ENCODE results near the gene SLC17A9.
A peak's percentile ranks its signal among the peaks of the same experiment; 100 is the strongest.

Gene SLC17A9

GRCh38 chr20:62998449-62998848 lies 45.9 kb downstream of the SLC17A9 start:
- H3K4me1 ChIP-seq (ENCODE audit: insufficient read depth, insufficient read length) = peaks cover 24% of the 10 kb centered on the region
- H3K4me3 ChIP-seq (ENCODE audit: insufficient read length, low read depth) = no peak overlapping the region
- no peaks in the 10 kb centered on the region for H3K36me3 ChIP-seq (ENCODE audit: insufficient read depth, insufficient read length, low read length)
- H3K9me3 ChIP-seq (ENCODE audit: insufficient read depth, low read length) = peaks cover 9% of the 10 kb centered on the region; the same call in 1 of the 2 replicates
- DNase-seq (ENCODE audit: low read depth, low spot score) = no peak
- H3K9ac ChIP-seq (ENCODE audit: insufficient read length, low read depth) = no peak overlapping the region
- TF ChIP-seq SUZ12 (IDR thresholded peaks at IDR 0.05; ENCODE audit: extremely low read depth, insufficient read depth, insufficient read length) (no peak), ZNF274 (IDR thresholded peaks at IDR 0.05; ENCODE audit: low read depth, low read length) (no peak)
- H3K27me3 ChIP-seq (ENCODE audit: insufficient read depth, insufficient read length) = peaks cover 18% of the 10 kb centered on the region

- Histone ChIP-seq H3K4me3 (ENCODE audit: insufficient read length, low read depth) (no peak overlapping the region), H3K27me3 (ENCODE audit: insufficient read depth, insufficient read length) (peaks cover 30% of the 10 kb centered on the region), H3K36me3 (ENCODE audit: insufficient read depth, insufficient read length, low read length) (no peaks in the 10 kb centered on the region), H3K9ac (ENCODE audit: insufficient read length, low read depth) (no peak overlapping the region), H3K4me1 (ENCODE audit: insufficient read depth, insufficient read length) (peaks cover 28% of the 10 kb centered on the region), H3K9me3 (ENCODE audit: insufficient read depth, low read length) (peaks cover 9% of the 10 kb centered on the region; the same call in 1 of the 2 replicates)
- no peak for DNase-seq (ENCODE audit: low read depth, low spot score)
- TF ChIP-seq SUZ12 (IDR thresholded peaks at IDR 0.05; ENCODE audit: extremely low read depth, insufficient read depth, insufficient read length) = no peak
- no peak for TF ChIP-seq YY1 (IDR thresholded peaks at IDR 0.05; ENCODE audit: insufficient read depth, insufficient read length)
- no peak for TF ChIP-seq ZNF274 (IDR thresholded peaks at IDR 0.05; ENCODE audit: low read depth, low read length)
These were observed 47.1 kb downstream of the SLC17A9 start for GRCh38 chr20:62999580-62999979.

- Histone ChIP-seq H3K36me3 (ENCODE audit: insufficient read depth, insufficient read length, low read length) (no peaks in the 10 kb centered on the region), H3K27me3 (ENCODE audit: insufficient read depth, insufficient read length) (peaks cover 34% of the 10 kb centered on the region)
- no peak for DNase-seq (ENCODE audit: low read depth, low spot score)
These were observed 47.5 kb downstream of the SLC17A9 start for GRCh38 chr20:63000036-63000435.

GRCh38 chr20:63000958-63001357 lies 48.4 kb downstream of the SLC17A9 start:
- no peaks in the 10 kb centered on the region for H3K36me3 ChIP-seq (ENCODE audit: insufficient read depth, insufficient read length, low read length)
- H3K9ac ChIP-seq (ENCODE audit: insufficient read length, low read depth) = no peak overlapping the region
- TF ChIP-seq YY1 (IDR thresholded peaks at IDR 0.05; ENCODE audit: insufficient read depth, insufficient read length) (no peak), SUZ12 (IDR thresholded peaks at IDR 0.05; ENCODE audit: extremely low read depth, insufficient read depth, insufficient read length) (no peak), ZNF274 (IDR thresholded peaks at IDR 0.05; ENCODE audit: low read depth, low read length) (no peak)
- peaks cover 24% of the 10 kb centered on the region for H3K4me1 ChIP-seq (ENCODE audit: insufficient read depth, insufficient read length)
- peaks cover 9% of the 10 kb centered on the region; the same call in 1 of the 2 replicates for H3K9me3 ChIP-seq (ENCODE audit: insufficient read depth, low read length)
- H3K27me3 ChIP-seq (ENCODE audit: insufficient read depth, insufficient read length) = peaks cover 44% of the 10 kb centered on the region
- DNase-seq (ENCODE audit: low read depth, low spot score) = no peak
- no peak overlapping the region for H3K4me3 ChIP-seq (ENCODE audit: insufficient read length, low read depth)

More at GRCh38 chr20:63000036-63000435, 47.5 kb downstream of the SLC17A9 start:
- Histone ChIP-seq H3K9me3 (ENCODE audit: insufficient read depth, low read length) (peaks cover 9% of the 10 kb centered on the region; the same call in 1 of the 2 replicates), H3K4me1 (ENCODE audit: insufficient read depth, insufficient read length) (peaks cover 23% of the 10 kb centered on the region), H3K4me3 (ENCODE audit: insufficient read length, low read depth) (no peak overlapping the region), H3K9ac (ENCODE audit: insufficient read length, low read depth) (no peak overlapping the region)
- TF ChIP-seq ZNF274 (IDR thresholded peaks at IDR 0.05; ENCODE audit: low read depth, low read length) (no peak), YY1 (IDR thresholded peaks at IDR 0.05; ENCODE audit: insufficient read depth, insufficient read length) (no peak)

- H3K9ac ChIP-seq (ENCODE audit: insufficient read length, low read depth) = no peak overlapping the region
- peaks cover 9% of the 10 kb centered on the region; the same call in 1 of the 2 replicates for H3K9me3 ChIP-seq (ENCODE audit: insufficient read depth, low read length)
- no peak overlapping the region for H3K4me3 ChIP-seq (ENCODE audit: insufficient read length, low read depth)
- H3K36me3 ChIP-seq (ENCODE audit: insufficient read depth, insufficient read length, low read length) = no peaks in the 10 kb centered on the region
- H3K27me3 ChIP-seq (ENCODE audit: insufficient read depth, insufficient read length) = peaks cover 59% of the 10 kb centered on the region
- TF ChIP-seq YY1 (IDR thresholded peaks at IDR 0.05; ENCODE audit: insufficient read depth, insufficient read length) (no peak), ZNF274 (IDR thresholded peaks at IDR 0.05; ENCODE audit: low read depth, low read length) (no peak), SUZ12 (IDR thresholded peaks at IDR 0.05; ENCODE audit: extremely low read depth, insufficient read depth, insufficient read length) (no peak)
- DNase-seq (ENCODE audit: low read depth, low spot score) = no peak
- peaks cover 17% of the 10 kb centered on the region for H3K4me1 ChIP-seq (ENCODE audit: insufficient read depth, insufficient read length)
These were observed 50.0 kb downstream of the SLC17A9 start for GRCh38 chr20:63002511-63002910.

GRCh38 chr20:63003546-63003945 lies 51.0 kb downstream of the SLC17A9 start:
- TF ChIP-seq YY1 (IDR thresholded peaks at IDR 0.05; ENCODE audit: insufficient read depth, insufficient read length) = no peak
- no peak for TF ChIP-seq SUZ12 (IDR thresholded peaks at IDR 0.05; ENCODE audit: extremely low read depth, insufficient read depth, insufficient read length)
- TF ChIP-seq ZNF274 (IDR thresholded peaks at IDR 0.05; ENCODE audit: low read depth, low read length) = no peak
- H3K4me1 ChIP-seq (ENCODE audit: insufficient read depth, insufficient read length) = peaks cover 21% of the 10 kb centered on the region
- peaks cover 9% of the 10 kb centered on the region; the same call in 1 of the 2 replicates for H3K9me3 ChIP-seq (ENCODE audit: insufficient read depth, low read length)
- no peak overlapping the region for H3K9ac ChIP-seq (ENCODE audit: insufficient read length, low read depth)
- no peak overlapping the region for H3K4me3 ChIP-seq (ENCODE audit: insufficient read length, low read depth)
- H3K36me3 ChIP-seq (ENCODE audit: insufficient read depth, insufficient read length, low read length) = no peaks in the 10 kb centered on the region
- no peak for DNase-seq (ENCODE audit: low read depth, low spot score)
- peaks cover 61% of the 10 kb centered on the region for H3K27me3 ChIP-seq (ENCODE audit: insufficient read depth, insufficient read length)

GRCh38 chr20:63004607-63005364 lies 52.3 kb downstream of the SLC17A9 start:
- TF ChIP-seq SUZ12 (IDR thresholded peaks at IDR 0.05; ENCODE audit: extremely low read depth, insufficient read depth, insufficient read length) = no peak
- no peak for TF ChIP-seq YY1 (IDR thresholded peaks at IDR 0.05; ENCODE audit: insufficient read depth, insufficient read length)
- no peak for TF ChIP-seq ZNF274 (IDR thresholded peaks at IDR 0.05; ENCODE audit: low read depth, low read length)
- peak overlapping the region; percentile 37 for H3K9ac ChIP-seq (ENCODE audit: insufficient read length, low read depth)
- H3K4me3 ChIP-seq (ENCODE audit: insufficient read length, low read depth) = peak overlapping the region; percentile 17
- H3K36me3 ChIP-seq (ENCODE audit: insufficient read depth, insufficient read length, low read length) = no peaks in the 10 kb centered on the region
- H3K27me3 ChIP-seq (ENCODE audit: insufficient read depth, insufficient read length) = peaks cover 73% of the 10 kb centered on the region
- DNase-seq (ENCODE audit: low read depth, low spot score) = no peak
- H3K4me1 ChIP-seq (ENCODE audit: insufficient read depth, insufficient read length) = peaks cover 30% of the 10 kb centered on the region
- peaks cover 2% of the 10 kb centered on the region; the same call in 1 of the 2 replicates for H3K9me3 ChIP-seq (ENCODE audit: insufficient read depth, low read length)

All from NT2/D1 (cell line).